ENCODE measurements around the gene SLC23A2. TPM values are rescaled to one million over a fixed set of nuclear protein-coding genes. Genes with fewer than 3 reads are reported as not detected.

Gene SLC23A2
- total RNA-seq, 4 donors from 2014 or later, result 9.6 to 17.0 (median 13.5) TPM

- no peak for TF ChIP-seq CTCF (IDR thresholded peaks at IDR 0.05; ENCODE audit: low read depth)
Measured at GRCh38 chr20:4853004-4853403, 148.3 kb downstream of the SLC23A2 start.

- TF ChIP-seq CTCF (IDR thresholded peaks at IDR 0.05; ENCODE audit: low read depth), result no peak
Measured at GRCh38 chr20:4850960-4851359, 150.3 kb downstream of the SLC23A2 start.

GRCh38 chr20:4848041-4848440 is 153.3 kb downstream of the SLC23A2 start:
- TF ChIP-seq CTCF (IDR thresholded peaks at IDR 0.05; ENCODE audit: low read depth), result no peak

- no peak for TF ChIP-seq CTCF (IDR thresholded peaks at IDR 0.05; ENCODE audit: low read depth)
Measured at GRCh38 chr20:4846821-4847220, 154.5 kb downstream of the SLC23A2 start.

GRCh38 chr20:4844751-4845465 is 156.4 kb downstream of the SLC23A2 start:
- no peak for TF ChIP-seq CTCF (IDR thresholded peaks at IDR 0.05; ENCODE audit: low read depth)

GRCh38 chr20:4844325-4844724 is 157.0 kb downstream of the SLC23A2 start:
- TF ChIP-seq CTCF (IDR thresholded peaks at IDR 0.05; ENCODE audit: low read depth), result no peak

- TF ChIP-seq CTCF (IDR thresholded peaks at IDR 0.05; ENCODE audit: low read depth), result no peak
Measured at GRCh38 chr20:4840801-4841200, 160.5 kb downstream of the SLC23A2 start.

All from subcutaneous adipose tissue (tissue), 4 donors.